H1 (cell line): ENCODE data around the gene PSPN. TPM values are rescaled to one million over a fixed set of nuclear protein-coding genes. Genes with fewer than 3 reads are reported as not detected.

Experiments
- KDM5A ChIP-seq: fragments of 200-600 bp; IDR thresholded peaks from 2 replicates; pipeline ENCODE4 v1.7.1; 2012; ENCODE audit warnings: mild to moderate bottlenecking, low read length, inconsistent platforms, mixed read lengths
- RNF2 ChIP-seq: fragments of 200-900, 300-1000 bp; sonication (generic); IDR thresholded peaks from 2 replicates; pipeline ENCODE4 v1.7.1; 2016; ENCODE audit warnings: borderline replicate concordance, low read depth, mild to moderate bottlenecking, antibody characterized with exemption, low read length; ENCODE audit not compliant: poor library complexity, severe bottlenecking; ENCODE audit errors: missing control alignments
- SIX5 ChIP-seq: IDR thresholded peaks from 2 replicates; pipeline ENCODE4 v1.6.1; 2011; ENCODE audit warnings: mild to moderate bottlenecking, low read depth, low read length
- SUZ12 ChIP-seq: fragments of 200-600 bp; sonication (generic); IDR thresholded peaks from 2 replicates; pipeline ENCODE4 v1.6.1; 2012; ENCODE audit warnings: mild to moderate bottlenecking, inconsistent platforms, low read length, moderate library complexity, mixed read lengths
- TAF1 ChIP-seq: IDR thresholded peaks from 2 replicates; pipeline ENCODE4 v1.6.1; 2011; ENCODE audit warnings: mild to moderate bottlenecking, low read depth, low read length
- polyA plus RNA-seq, 7 experiments: library from polyadenylated mRNA; depleted of rRNA in 3 of 7; stranded (reverse) in 5 of 7; unstranded in 2 of 7; fragments of >200 nt in 5 of 7; fragments of 200-250 nt in 2 of 7; gene quantifications; 1 replicate in 5 of 7; 2 replicates in 1 of 7; 4 replicates in 1 of 7; pipeline versions ENCODE4 v1.2.1 to v1.2.3, GENCODE V29; 2011 to 2013; ENCODE audit warnings: missing spikeins in 2 of 7, mixed read lengths in 2 of 7
- total RNA-seq: library from RNA; stranded (reverse); fragmentation: NEBNext Ultra II Directional; extraction: Animal tissue kit (Norgen Biotek cat#: 25700); gene quantifications from 2 replicates; pipeline ENCODE4 v1.2.1, GENCODE V29; 2021

PSPN gene
- total and polyA plus RNA-seq, 2 of the 8 experiments (the other 6 are each of a cell fraction or from before 2014, with no cell fraction given): 1.0 to 2.1 TPM

DNA sequence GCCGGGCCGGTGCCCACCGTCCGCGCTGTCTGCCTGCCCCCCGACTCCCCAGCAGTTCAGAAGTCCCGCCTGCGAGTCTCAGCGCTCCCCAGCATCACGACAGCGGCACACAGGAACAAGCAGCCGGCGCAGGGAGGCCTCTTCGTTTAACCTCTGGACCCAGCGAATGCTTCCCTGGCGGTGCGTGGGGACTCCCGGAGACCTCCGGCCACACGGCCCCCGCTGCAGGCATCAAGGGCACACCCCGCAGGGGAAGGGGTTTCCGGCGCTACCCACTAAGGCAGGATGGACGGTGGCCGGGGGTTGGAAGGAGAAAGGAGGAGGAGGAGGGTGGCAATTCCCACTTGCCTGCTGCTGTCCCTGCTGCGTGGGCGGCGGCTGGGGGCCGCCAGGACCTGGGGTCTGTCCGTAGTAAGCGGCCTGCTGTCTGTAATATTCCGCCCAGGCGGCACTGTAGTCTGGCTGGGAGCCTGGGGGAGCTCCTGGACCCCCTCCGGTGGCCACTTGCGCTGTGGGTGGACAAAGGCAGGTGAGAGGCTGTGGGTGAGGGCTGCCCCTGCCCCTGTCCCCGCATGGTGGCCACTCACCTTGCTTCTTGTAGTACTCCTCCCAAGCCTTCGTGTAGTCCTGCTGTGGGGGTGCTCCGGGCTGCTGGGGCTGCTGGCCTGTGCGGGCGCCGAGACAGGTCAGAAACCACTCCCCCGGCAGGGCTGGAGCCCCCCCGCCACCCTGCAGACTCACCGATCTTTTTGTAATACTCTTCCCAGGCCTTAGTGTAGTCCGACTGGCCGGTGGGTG lies 39.3 kb upstream of the PSPN start (continued):
- TF ChIP-seq RNF2: no peak
- no peak for TF ChIP-seq TAF1
- TF ChIP-seq SUZ12: no peak
- no peak for TF ChIP-seq KDM5A
- no peak for TF ChIP-seq SIX5
